RWPE1 (cell line): ENCODE results near the gene RNF14.

Experiments used
- CTCF ChIA-PET: fragments of 350-600 bp; sonication (Branson Sonifier 250); formaldehyde crosslinking; extraction: SDS; loops from one replicate; lab custom pipeline; 2021; lab: Yijun Ruan, JAX
- POLR2A ChIA-PET: fragments of 400-600 bp; formaldehyde crosslinking; extraction: SDS; loops from one replicate; lab custom pipeline; 2020; ENCODE audit warnings: antibody characterized with exemption; ENCODE audit not compliant: low non-redundant PET; lab: Yijun Ruan, JAX
- DNase-seq: peaks from one replicate; pipeline ENCODE4 v3.0.0; 2012; ENCODE audit warnings: low spot score
- H3K27ac ChIP-seq: fragments of 450-650 bp; 2 replicates; pipeline ENCODE4 v1.5.1; 2017
- TF ChIP-seq, protein P1 (sequence below): fragments of 450-650 bp; conservative IDR thresholded peaks from 2 replicates; pipeline ENCODE4 v1.5.1; 2017; ENCODE audit warnings: low read depth, mild to moderate bottlenecking

Gene RNF14

DNA sequence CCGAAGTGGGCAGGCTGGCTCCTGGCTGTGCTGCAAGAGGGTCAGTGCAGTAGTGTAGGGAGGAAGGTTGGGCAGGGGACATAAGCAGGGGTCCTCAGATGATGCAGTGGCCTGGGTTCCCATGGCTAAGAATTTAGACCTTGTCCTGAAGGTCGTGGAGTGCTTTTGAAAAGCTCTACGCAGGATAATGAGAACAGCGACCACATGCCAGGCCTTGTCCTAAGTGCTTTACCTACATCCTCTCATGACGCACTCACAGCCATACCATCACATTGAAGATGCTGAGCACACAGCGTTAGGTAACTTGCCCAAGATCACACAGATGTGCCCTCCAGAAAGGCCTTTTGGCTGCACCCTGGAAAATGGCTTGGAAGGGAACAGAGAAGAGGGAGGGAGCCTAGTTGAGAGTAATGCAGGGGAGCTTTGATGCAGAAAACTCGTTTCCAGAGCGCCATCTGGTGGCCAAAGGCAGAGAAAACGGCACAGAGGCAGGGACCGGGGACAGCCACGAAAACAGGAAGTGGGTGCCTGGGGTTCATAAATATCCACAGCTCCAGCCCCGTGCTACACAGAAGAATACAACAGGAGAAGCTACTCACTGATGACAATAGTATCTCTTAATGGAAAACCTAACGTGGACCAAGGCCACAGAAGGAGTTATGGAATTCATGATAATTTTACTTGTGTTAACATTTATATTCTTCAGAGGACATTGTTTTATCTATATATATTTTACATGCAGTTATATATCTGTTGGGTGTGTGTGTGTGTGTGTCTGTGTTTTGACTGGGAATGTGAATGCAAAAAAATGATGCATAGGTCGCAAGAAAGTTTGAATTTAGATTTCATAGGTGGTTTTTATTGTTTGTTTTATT is 8.2 kb upstream of the RNF14 start:
- TF ChIP-seq, protein P1, sequence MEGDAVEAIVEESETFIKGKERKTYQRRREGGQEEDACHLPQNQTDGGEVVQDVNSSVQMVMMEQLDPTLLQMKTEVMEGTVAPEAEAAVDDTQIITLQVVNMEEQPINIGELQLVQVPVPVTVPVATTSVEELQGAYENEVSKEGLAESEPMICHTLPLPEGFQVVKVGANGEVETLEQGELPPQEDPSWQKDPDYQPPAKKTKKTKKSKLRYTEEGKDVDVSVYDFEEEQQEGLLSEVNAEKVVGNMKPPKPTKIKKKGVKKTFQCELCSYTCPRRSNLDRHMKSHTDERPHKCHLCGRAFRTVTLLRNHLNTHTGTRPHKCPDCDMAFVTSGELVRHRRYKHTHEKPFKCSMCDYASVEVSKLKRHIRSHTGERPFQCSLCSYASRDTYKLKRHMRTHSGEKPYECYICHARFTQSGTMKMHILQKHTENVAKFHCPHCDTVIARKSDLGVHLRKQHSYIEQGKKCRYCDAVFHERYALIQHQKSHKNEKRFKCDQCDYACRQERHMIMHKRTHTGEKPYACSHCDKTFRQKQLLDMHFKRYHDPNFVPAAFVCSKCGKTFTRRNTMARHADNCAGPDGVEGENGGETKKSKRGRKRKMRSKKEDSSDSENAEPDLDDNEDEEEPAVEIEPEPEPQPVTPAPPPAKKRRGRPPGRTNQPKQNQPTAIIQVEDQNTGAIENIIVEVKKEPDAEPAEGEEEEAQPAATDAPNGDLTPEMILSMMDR = peak; percentile 94
- peak; percentile 88 for DNase-seq
- POLR2A ChIA-PET = interaction anchor here (0.5 to 1.0 kb wide), 5 partner anchors 8 to 93 kb away, joined by 3 to 7 read pairs (median 3); partner anchors contain the start of genes PCDH1 and RNF14

GRCh38 chr5:141961466-141961865 is 7.4 kb upstream of the RNF14 start:
- DNase-seq = no peak
- ChIA-PET POLR2A (interaction anchor here (0.5 to 0.7 kb wide), 3 partner anchors 39 to 84 kb away, joined by 3 read pairs; partner anchors contain the start of gene PCDH1), CTCF (interaction anchor here (0.5 to 7.2 kb wide), 40 partner anchors 8 to 744 kb away, joined by 3 to 102 read pairs (median 5); partner anchors contain the start of genes PCDH1 and RNF14)
- H3K27ac ChIP-seq = no peak overlapping the region
- TF ChIP-seq, protein P1 = no peak

More for the DNA sequence above, 8.2 kb upstream of the RNF14 start:
- H3K27ac ChIP-seq = no peak overlapping the region
- CTCF ChIA-PET = interaction anchor here (0.5 to 7.2 kb wide), 66 partner anchors 9 to 743 kb away, joined by 3 to 102 read pairs (median 4); partner anchors contain the start of genes DELE1, PCDH1 and RNF14

- no peak for DNase-seq
- CTCF ChIA-PET = interaction anchor here (1.2 to 7.2 kb wide), 3 partner anchors 74 to 270 kb away, joined by 3 to 102 read pairs (median 8); no protein-coding TSS in a partner anchor
- TF ChIP-seq, protein P1 = no peak
- POLR2A ChIA-PET = interaction anchor here (0.6 kb wide), 2 partner anchors 16 to 280 kb away, joined by 3 to 10 read pairs; no protein-coding TSS in a partner anchor
- no peak overlapping the region for H3K27ac ChIP-seq
These were observed 5.2 kb upstream of the RNF14 start for GRCh38 chr5:141963701-141964100.

DNA sequence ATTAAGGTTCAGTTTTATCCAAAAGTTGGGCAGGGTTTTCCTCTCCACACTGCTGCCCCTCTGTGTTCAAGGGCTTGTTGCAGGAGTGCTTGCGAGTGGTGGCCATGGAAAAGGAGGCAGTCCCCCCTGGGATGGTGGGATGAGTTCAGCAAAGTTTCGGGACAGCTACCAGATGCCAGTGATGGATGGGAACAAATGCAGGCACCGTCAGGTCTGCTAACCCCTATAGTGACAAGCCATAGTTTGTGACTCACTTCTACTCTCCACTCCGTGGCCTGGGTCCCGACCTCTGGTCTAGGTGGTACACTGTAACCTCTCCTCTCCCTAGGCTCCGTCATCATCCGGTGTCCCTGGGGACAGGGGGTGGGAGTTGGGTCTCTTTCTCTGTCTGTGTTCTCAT is 3.8 kb upstream of the RNF14 start:
- TF ChIP-seq, protein P1 = no peak
- POLR2A ChIA-PET = no interaction called here
- CTCF ChIA-PET = interaction anchor here (0.6 to 0.8 kb wide), 4 partner anchors 82 to 205 kb away, joined by 3 to 5 read pairs (median 3); no protein-coding TSS in a partner anchor
- DNase-seq = no peak
- H3K27ac ChIP-seq = no peak overlapping the region

DNA sequence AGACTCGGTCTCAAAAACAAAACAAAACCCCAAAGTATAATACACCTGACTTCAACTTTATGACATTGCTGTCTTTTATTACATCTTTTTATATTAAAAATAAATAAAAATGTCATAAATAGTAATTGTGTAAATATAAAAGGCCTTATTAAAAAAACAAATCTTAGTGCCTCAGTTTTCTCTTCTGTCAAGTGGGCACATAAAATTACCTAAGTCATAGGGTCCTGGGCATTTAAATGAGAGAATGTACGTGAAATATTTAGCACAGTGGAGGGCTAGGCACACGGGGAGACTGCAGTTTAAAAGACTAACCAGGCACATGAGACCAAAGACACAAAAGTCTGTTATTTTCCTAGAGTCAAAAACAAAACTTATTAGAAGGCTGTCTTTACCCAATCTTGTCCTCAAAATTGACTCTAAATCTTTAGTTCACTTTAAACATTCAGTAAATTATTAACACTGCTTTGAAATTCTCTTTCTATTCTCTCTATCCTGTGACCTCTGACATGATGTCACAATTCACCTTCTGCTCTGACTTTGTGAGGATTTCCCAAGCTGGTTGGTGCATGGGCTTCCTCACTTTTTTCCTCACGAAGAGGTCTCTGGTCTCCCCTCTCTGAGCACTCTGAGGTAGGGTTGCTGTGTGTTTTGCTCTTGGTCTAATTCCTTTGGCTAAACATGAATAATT is 2.5 kb upstream of the RNF14 start:
- no peak overlapping the region for H3K27ac ChIP-seq
- TF ChIP-seq, protein P1 = no peak
- no peak for DNase-seq
- POLR2A ChIA-PET = no interaction called here
- CTCF ChIA-PET = interaction anchor here (1.4 kb wide), 1 partner anchor 87 kb away, joined by 3 read pairs; no protein-coding TSS in a partner anchor

- POLR2A ChIA-PET = no interaction called here
- TF ChIP-seq, protein P1 = no peak
- no peak for DNase-seq
- CTCF ChIA-PET = interaction anchor here (1.4 kb wide), 1 partner anchor 88 kb away, joined by 3 read pairs; no protein-coding TSS in a partner anchor
- no peak overlapping the region for H3K27ac ChIP-seq
These were observed 2.0 kb upstream of the RNF14 start for GRCh38 chr5:141966963-141967333.
